IPS-20b (cell line): ENCODE measurements around the gene RPL37A.

ENCODE experiments used
- H3K27ac ChIP-seq: one replicate; pipeline ENCODE4 v1.5.1; 2013; ENCODE audit warnings: low read length
- H3K27me3 ChIP-seq: 2 replicates; pipeline ENCODE4 v1.6.1; 2013; ENCODE audit warnings: mild to moderate bottlenecking, low read length, inconsistent platforms; ENCODE audit not compliant: insufficient read depth
- H3K36me3 ChIP-seq: 2 replicates; pipeline ENCODE4 v1.6.1; 2013; ENCODE audit warnings: low read depth, mild to moderate bottlenecking, inconsistent platforms, low read length, moderate library complexity; ENCODE audit not compliant: insufficient read depth
- H3K4me1 ChIP-seq: 2 replicates; pipeline ENCODE4 v1.6.1; 2013; ENCODE audit warnings: mild to moderate bottlenecking, control low read depth, inconsistent platforms, low read length, moderate library complexity; ENCODE audit not compliant: insufficient read depth
- H3K4me3 ChIP-seq: 2 replicates; pipeline ENCODE4 v1.5.1; 2013; ENCODE audit warnings: mild to moderate bottlenecking, low read length, inconsistent platforms
- H3K9ac ChIP-seq: 2 replicates; pipeline ENCODE4 v1.6.1; 2013; ENCODE audit warnings: low read depth, mild to moderate bottlenecking, inconsistent platforms, low read length, moderate library complexity
- H3K9me3 ChIP-seq: 2 replicates; pipeline ENCODE4 v1.6.1; 2013; ENCODE audit warnings: mild to moderate bottlenecking, low read depth, low read length, inconsistent platforms; ENCODE audit not compliant: insufficient read depth

The RPL37A gene

GRCh38 chr2:216540920-216541319, 42.3 kb downstream of the RPL37A start:
- Histone ChIP-seq H3K4me3 (no peak overlapping the region), H3K27me3 (no peaks in the 10 kb centered on the region), H3K9me3 (no peaks in the 10 kb centered on the region), H3K9ac (no peak overlapping the region), H3K4me1 (no peaks in the 10 kb centered on the region), H3K27ac (no peak overlapping the region), H3K36me3 (no peaks in the 10 kb centered on the region)

- H3K27ac ChIP-seq, result no peak overlapping the region
- no peaks in the 10 kb centered on the region for H3K27me3 ChIP-seq
- H3K36me3 ChIP-seq, result no peaks in the 10 kb centered on the region
- H3K9ac ChIP-seq, result no peak overlapping the region
- no peaks in the 10 kb centered on the region for H3K9me3 ChIP-seq
- no peak overlapping the region for H3K4me3 ChIP-seq
- no peaks in the 10 kb centered on the region for H3K4me1 ChIP-seq
Observed at GRCh38 chr2:216541505-216541904, 42.9 kb downstream of the RPL37A start.

GRCh38 chr2:216545359-216545758, 46.7 kb downstream of the RPL37A start:
- no peak overlapping the region for H3K27ac ChIP-seq
- H3K4me3 ChIP-seq, result no peak overlapping the region
- 0 out of 2 replicates have a peak, but pooled peaks cover 2% of the 10 kb centered on the region for H3K4me1 ChIP-seq
- no peaks in the 10 kb centered on the region for H3K36me3 ChIP-seq
- no peaks in the 10 kb centered on the region for H3K9me3 ChIP-seq
- no peaks in the 10 kb centered on the region for H3K27me3 ChIP-seq
- H3K9ac ChIP-seq, result no peak overlapping the region

- H3K9me3 ChIP-seq, result no peaks in the 10 kb centered on the region
- no peak overlapping the region for H3K9ac ChIP-seq
- H3K27ac ChIP-seq, result no peak overlapping the region
- H3K36me3 ChIP-seq, result no peaks in the 10 kb centered on the region
- H3K4me1 ChIP-seq, result 0 out of 2 replicates have a peak, but pooled peaks cover 3% of the 10 kb centered on the region
- H3K4me3 ChIP-seq, result no peak overlapping the region
- no peaks in the 10 kb centered on the region for H3K27me3 ChIP-seq
Observed at GRCh38 chr2:216546241-216546640, 47.6 kb downstream of the RPL37A start.

- Histone ChIP-seq H3K4me1 (0 out of 2 replicates have a peak, but pooled peaks cover 3% of the 10 kb centered on the region), H3K9ac (no peak overlapping the region), H3K36me3 (no peaks in the 10 kb centered on the region), H3K27me3 (no peaks in the 10 kb centered on the region), H3K4me3 (no peak overlapping the region), H3K27ac (no peak overlapping the region), H3K9me3 (no peaks in the 10 kb centered on the region)
Observed at GRCh38 chr2:216546641-216547403, 48.2 kb downstream of the RPL37A start.

- H3K27ac ChIP-seq, result no peak overlapping the region
- peaks cover 11% of the 10 kb centered on the region for H3K4me1 ChIP-seq
- no peak overlapping the region for H3K9ac ChIP-seq
- no peaks in the 10 kb centered on the region for H3K27me3 ChIP-seq
- no peak overlapping the region for H3K4me3 ChIP-seq
- no peaks in the 10 kb centered on the region for H3K36me3 ChIP-seq
- H3K9me3 ChIP-seq, result no peaks in the 10 kb centered on the region
Observed at GRCh38 chr2:216548901-216549331, 50.3 kb downstream of the RPL37A start.

- no peaks in the 10 kb centered on the region for H3K9me3 ChIP-seq
- H3K4me3 ChIP-seq, result no peak overlapping the region
Observed at GRCh38 chr2:216549926-216550690, 51.5 kb downstream of the RPL37A start.

GRCh38 chr2:216551234-216552068, 52.8 kb downstream of the RPL37A start:
- Histone ChIP-seq H3K4me3 (no peak overlapping the region), H3K4me1 (peaks cover 11% of the 10 kb centered on the region), H3K27me3 (no peaks in the 10 kb centered on the region), H3K36me3 (no peaks in the 10 kb centered on the region), H3K27ac (no peak overlapping the region), H3K9me3 (no peaks in the 10 kb centered on the region), H3K9ac (no peak overlapping the region)

More at GRCh38 chr2:216549926-216550690, 51.5 kb downstream of the RPL37A start:
- H3K27ac ChIP-seq, result no peak overlapping the region
- H3K27me3 ChIP-seq, result no peaks in the 10 kb centered on the region
- H3K4me1 ChIP-seq, result peaks cover 11% of the 10 kb centered on the region
- no peak overlapping the region for H3K9ac ChIP-seq
- H3K36me3 ChIP-seq, result no peaks in the 10 kb centered on the region

GRCh38 chr2:216553093-216553478, 54.4 kb downstream of the RPL37A start:
- Histone ChIP-seq H3K27ac (no peak overlapping the region), H3K9me3 (no peaks in the 10 kb centered on the region), H3K36me3 (no peaks in the 10 kb centered on the region), H3K27me3 (no peaks in the 10 kb centered on the region), H3K9ac (no peak overlapping the region), H3K4me1 (peaks cover 21% of the 10 kb centered on the region), H3K4me3 (no peak overlapping the region)
